Measurements from ENCODE around the gene EMP2.

The EMP2 gene

GRCh38 chr16:10606607-10607006, 26.2 kb upstream of the EMP2 start:
- Histone ChIP-seq H3K27ac (ENCODE audit: poor library complexity, severe bottlenecking) (no peak overlapping the region), H3K4me3 (ENCODE audit: severe bottlenecking) (no peak overlapping the region), H3K9me3 (ENCODE audit: severe bottlenecking) (no peaks in the 10 kb centered on the region), H3K4me1 (ENCODE audit: insufficient read depth, poor library complexity, severe bottlenecking) (peaks cover 11% of the 10 kb centered on the region), H3K27me3 (ENCODE audit: insufficient read depth, poor library complexity, severe bottlenecking) (no peaks in the 10 kb centered on the region), H3K36me3 (ENCODE audit: low read depth) (no peaks in the 10 kb centered on the region)
- DNase-seq (ENCODE audit: low spot score): no peak
- no peak for ATAC-seq (ENCODE audit: low read depth)
- TF ChIP-seq CTCF (IDR thresholded peaks at IDR 0.05; ENCODE audit: poor library complexity, severe bottlenecking): no peak

GRCh38 chr16:10605636-10606035, 25.2 kb upstream of the EMP2 start:
- ATAC-seq (ENCODE audit: low read depth) (no peak), DNase-seq (ENCODE audit: low spot score) (no peak)
- Histone ChIP-seq H3K4me3 (ENCODE audit: severe bottlenecking) (no peak overlapping the region), H3K4me1 (ENCODE audit: insufficient read depth, poor library complexity, severe bottlenecking) (peaks cover 15% of the 10 kb centered on the region), H3K27ac (ENCODE audit: poor library complexity, severe bottlenecking) (no peak overlapping the region), H3K9me3 (ENCODE audit: severe bottlenecking) (no peaks in the 10 kb centered on the region), H3K36me3 (ENCODE audit: low read depth) (no peaks in the 10 kb centered on the region), H3K27me3 (ENCODE audit: insufficient read depth, poor library complexity, severe bottlenecking) (no peaks in the 10 kb centered on the region)
- no peak for TF ChIP-seq CTCF (IDR thresholded peaks at IDR 0.05; ENCODE audit: poor library complexity, severe bottlenecking)

GRCh38 chr16:10601444-10602408, 21.3 kb upstream of the EMP2 start:
- Histone ChIP-seq H3K27me3 (ENCODE audit: insufficient read depth, poor library complexity, severe bottlenecking) (no peaks in the 10 kb centered on the region), H3K9me3 (ENCODE audit: severe bottlenecking) (no peaks in the 10 kb centered on the region), H3K4me1 (ENCODE audit: insufficient read depth, poor library complexity, severe bottlenecking) (peaks cover 11% of the 10 kb centered on the region), H3K36me3 (ENCODE audit: low read depth) (no peaks in the 10 kb centered on the region), H3K27ac (ENCODE audit: poor library complexity, severe bottlenecking) (no peak overlapping the region), H3K4me3 (ENCODE audit: severe bottlenecking) (no peak overlapping the region)
- DNase-seq (ENCODE audit: low spot score) (no peak), ATAC-seq (ENCODE audit: low read depth) (peak; percentile 20; the same call in 1 of the 3 replicates)
- no peak for TF ChIP-seq CTCF (IDR thresholded peaks at IDR 0.05; ENCODE audit: poor library complexity, severe bottlenecking)

- Histone ChIP-seq H3K27ac (ENCODE audit: poor library complexity, severe bottlenecking) (no peak overlapping the region), H3K4me1 (ENCODE audit: insufficient read depth, poor library complexity, severe bottlenecking) (peaks cover 11% of the 10 kb centered on the region)
These were observed 20.5 kb upstream of the EMP2 start for GRCh38 chr16:10600782-10601443.

More at GRCh38 chr16:10600782-10601443, 20.5 kb upstream of the EMP2 start:
- ATAC-seq (ENCODE audit: low read depth): peak; percentile 35; the same call in 2 of the 3 replicates
- no peaks in the 10 kb centered on the region for H3K9me3 ChIP-seq (ENCODE audit: severe bottlenecking)
- no peak overlapping the region for H3K4me3 ChIP-seq (ENCODE audit: severe bottlenecking)
- DNase-seq (ENCODE audit: low spot score): no peak
- H3K36me3 ChIP-seq (ENCODE audit: low read depth): no peaks in the 10 kb centered on the region
- H3K27me3 ChIP-seq (ENCODE audit: insufficient read depth, poor library complexity, severe bottlenecking): no peaks in the 10 kb centered on the region
- no peak for TF ChIP-seq CTCF (IDR thresholded peaks at IDR 0.05; ENCODE audit: poor library complexity, severe bottlenecking)
